Gastroesophageal sphincter (tissue), 3 donors: Measurements from ENCODE around the gene C12orf57.

Source experiments
- CTCF ChIP-seq, 4 experiments: fragments of 200-600 bp in 2 of 4; fragments of 450-650 bp in 2 of 4; sonication (generic) in 1 of 4; IDR thresholded peaks; one replicate each; pipeline ENCODE4 v1.5.1; 2017 to 2019; ENCODE audit warnings: antibody characterized with exemption in 4 of 4, mild to moderate bottlenecking in 2 of 4, moderate library complexity in 2 of 4
- EP300 ChIP-seq: sonication (generic); formaldehyde crosslinking; IDR thresholded peaks from one replicate; pipeline ENCODE4 v1.6.1; 2017; ENCODE audit warnings: antibody characterized with exemption, mild to moderate bottlenecking

- no peak for TF ChIP-seq CTCF (IDR thresholded peaks at IDR 0.05)
- TF ChIP-seq EP300, result no peak
Measured at GRCh38 chr12:6957151-6957701, 13.4 kb downstream of the C12orf57 start.
